GM18858 (cell line): ENCODE measurements around the gene OR10J1.
"Not testable (repeated sequence)": the region's sequence is repeated elsewhere in the genome, so short reads cannot be mapped to it uniquely, and the experiment has no call there.

Experiments used
- ATAC-seq: cut with Tn5 transposase; IDR thresholded peaks from one replicate; pipeline ENCODE4 v1.9.1; 2021; ENCODE audit not compliant: unreplicated experiment

The OR10J1 gene

GRCh38 chr1:159439422-159439821 lies at the start of gene OR10J1:
Gene OR10J1, plus strand, starts transcription at chr1:159439722. Its CDS starts 70 bp downstream, at chr1:159439792.
- no peak for ATAC-seq

GRCh38 chr1:159406821-159407220 lies 32.7 kb upstream of the OR10J1 start:
- ATAC-seq: no peak

GRCh38 chr1:159408862-159409400 lies 30.6 kb upstream of the OR10J1 start:
- ATAC-seq: no peak

GRCh38 chr1:159421821-159422220 lies 17.7 kb upstream of the OR10J1 start:
- no peak for ATAC-seq

GRCh38 chr1:159428536-159428935 lies 11.0 kb upstream of the OR10J1 start:
- ATAC-seq: no peak

- ATAC-seq: no peak
Observed at GRCh38 chr1:159429074-159429861, 10.3 kb upstream of the OR10J1 start.

GRCh38 chr1:159430985-159431384 lies 8.5 kb upstream of the OR10J1 start:
- no peak for ATAC-seq

- ATAC-seq: no peak
Observed at GRCh38 chr1:159431904-159432303, 7.6 kb upstream of the OR10J1 start, which contains the start of gene OR10J4. Gene OR10J4, plus strand, starts transcription at chr1:159432204.

- no peak for ATAC-seq
Observed at GRCh38 chr1:159436469-159436868, 3.1 kb upstream of the OR10J1 start.

GRCh38 chr1:159441360-159441759 lies 1.8 kb downstream of the OR10J1 start:
- ATAC-seq: no peak

GRCh38 chr1:159442428-159442827 lies 2.9 kb downstream of the OR10J1 start:
- ATAC-seq: no peak

- ATAC-seq: no peak
Observed at GRCh38 chr1:159443066-159443750, 3.7 kb downstream of the OR10J1 start.

- no peak for ATAC-seq
Observed at GRCh38 chr1:159444511-159444910, 5.0 kb downstream of the OR10J1 start.

- no peak for ATAC-seq
Observed at GRCh38 chr1:159448181-159448580, 8.7 kb downstream of the OR10J1 start.

GRCh38 chr1:159449605-159450004 lies 10.1 kb downstream of the OR10J1 start:
- ATAC-seq: not testable (repeated sequence)

- ATAC-seq: no peak
Observed at GRCh38 chr1:159459551-159459950, 20.0 kb downstream of the OR10J1 start.

GRCh38 chr1:159465191-159465603 lies 25.7 kb downstream of the OR10J1 start:
- no peak for ATAC-seq

- ATAC-seq: no peak
Observed at GRCh38 chr1:159468321-159468720, 28.8 kb downstream of the OR10J1 start.

- no peak for ATAC-seq
Observed at GRCh38 chr1:159469921-159470533, 30.5 kb downstream of the OR10J1 start.

GRCh38 chr1:159473335-159473734 lies 33.8 kb downstream of the OR10J1 start:
- ATAC-seq: no peak

GRCh38 chr1:159474926-159475325 lies 35.4 kb downstream of the OR10J1 start:
- ATAC-seq: no peak

GRCh38 chr1:159483501-159483900 lies 44.0 kb downstream of the OR10J1 start:
- no peak for ATAC-seq
